MM.1S (cell line): ENCODE measurements around the gene NXT1.
"Not testable (repeated sequence)": the region's sequence is repeated elsewhere in the genome, so short reads cannot be mapped to it uniquely, and the experiment has no call there.

Source experiments
- DNase-seq: peaks from one replicate; pipeline ENCODE4 v3.0.0-alpha.2; 2015
- H2AFZ ChIP-seq: fragments of 300-600 bp; sonication (generic); 2 replicates; pipeline ENCODE4 v1.6.0; 2016; ENCODE audit warnings: antibody characterized with exemption, low read length
- H3F3A ChIP-seq: fragments of 300-600 bp; sonication (generic); 2 replicates; pipeline ENCODE4 v1.6.1; 2016; ENCODE audit warnings: mild to moderate bottlenecking, antibody characterized with exemption, low read length, moderate library complexity, mixed read lengths; ENCODE audit not compliant: insufficient read depth
- H3K27ac ChIP-seq: fragments of 300-600 bp; sonication (generic); 2 replicates; pipeline ENCODE4 v1.5.1; 2016; ENCODE audit warnings: mild to moderate bottlenecking, low read length
- H3K27me3 ChIP-seq: fragments of 300-600 bp; sonication (generic); replicated peaks from 2 replicates; pipeline ENCODE4 v1.6.0; 2016; ENCODE audit warnings: low read length; ENCODE audit not compliant: insufficient read depth
- H3K36me3 ChIP-seq: fragments of 300-600 bp; sonication (generic); replicated peaks from 2 replicates; pipeline ENCODE4 v1.6.1; 2016; ENCODE audit warnings: mild to moderate bottlenecking, low read length, mixed read lengths; ENCODE audit not compliant: insufficient read depth
- H3K4me1 ChIP-seq: fragments of 300-600 bp; sonication (generic); 2 replicates; pipeline ENCODE4 v1.6.1; 2016; ENCODE audit warnings: low read length, mixed read lengths
- H3K4me2 ChIP-seq: fragments of 300-600 bp; sonication (generic); 2 replicates; pipeline ENCODE4 v1.6.0; 2016; ENCODE audit warnings: low read depth, low read length
- H3K4me3 ChIP-seq: fragments of 300-600 bp; sonication (generic); 2 replicates; pipeline ENCODE4 v1.5.1; 2016; ENCODE audit warnings: low read length, mixed read lengths
- H3K79me2 ChIP-seq: fragments of 300-600 bp; sonication (generic); 2 replicates; pipeline ENCODE4 v1.6.1; 2016; ENCODE audit warnings: mixed run types, low read length, mixed read lengths
- H3K9ac ChIP-seq: fragments of 300-600 bp; sonication (generic); 2 replicates; pipeline ENCODE4 v1.6.1; 2016; ENCODE audit warnings: low read length, mixed read lengths
- H3K9me2 ChIP-seq: fragments of 300-600 bp; sonication (generic); replicated peaks from 2 replicates; pipeline ENCODE4 v1.6.1; 2016; ENCODE audit warnings: mild to moderate bottlenecking, low read length, mixed read lengths; ENCODE audit not compliant: insufficient read depth
- H3K9me3 ChIP-seq: fragments of 300-600 bp; sonication (generic); replicated peaks from 2 replicates; pipeline ENCODE4 v1.6.1; 2016; ENCODE audit warnings: mild to moderate bottlenecking, low read length, mixed read lengths; ENCODE audit not compliant: insufficient read depth
- H4K20me1 ChIP-seq: fragments of 300-600 bp; sonication (generic); 2 replicates; pipeline ENCODE4 v1.6.1; 2016; ENCODE audit warnings: mild to moderate bottlenecking, low read length, moderate library complexity, mixed read lengths; ENCODE audit not compliant: insufficient read depth
- EZH2 ChIP-seq: fragments of 300-600 bp; sonication (generic); optimal IDR thresholded peaks from 2 replicates; pipeline ENCODE3; 2017; ENCODE audit warnings: low read depth, mild to moderate bottlenecking, antibody characterized with exemption, low read length, mixed read lengths
- EZH2phosphoT487 ChIP-seq: fragments of 300-600 bp; sonication (generic); IDR thresholded peaks from 2 replicates; pipeline ENCODE4 v1.6.1; 2018; ENCODE audit warnings: antibody characterized with exemption, low read length
- TF ChIP-seq, protein P1 (sequence below): fragments of 300-600 bp; sonication (generic); IDR thresholded peaks from 2 replicates; pipeline ENCODE4 v1.5.1; 2016; ENCODE audit warnings: antibody characterized with exemption, low read length, mixed read lengths

The NXT1 gene

DNA sequence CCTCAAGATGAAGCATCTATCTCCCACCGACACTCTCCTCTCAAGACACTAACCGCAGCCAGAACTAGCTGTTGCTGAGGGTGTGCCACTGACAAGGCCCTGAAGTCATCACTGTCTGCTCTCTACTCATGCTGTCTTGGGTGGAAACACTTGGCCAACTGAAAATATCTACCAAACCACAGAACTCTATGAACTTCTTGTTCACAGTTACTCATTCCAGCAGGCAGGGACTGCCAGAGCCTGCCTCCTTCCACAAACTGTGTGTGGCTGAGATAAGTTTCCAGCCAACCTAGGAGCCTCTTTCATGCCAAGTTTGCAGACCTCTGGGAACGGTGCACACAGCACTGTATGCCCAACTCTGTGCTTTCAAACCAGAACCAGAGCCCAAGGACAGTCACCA, 45.5 kb upstream of the NXT1 start:
- no peaks in the 10 kb centered on the region for H3K36me3 ChIP-seq
- no peaks in the 10 kb centered on the region for H3K9me3 ChIP-seq
- no peak overlapping the region for H3K4me3 ChIP-seq
- no peak overlapping the region for H3K9ac ChIP-seq
- H3K79me2 ChIP-seq = no peaks in the 10 kb centered on the region
- no peaks in the 10 kb centered on the region for H4K20me1 ChIP-seq
- no peak overlapping the region for H3K27ac ChIP-seq
- H3K9me2 ChIP-seq = no peaks in the 10 kb centered on the region
- no peaks in the 10 kb centered on the region for H3K27me3 ChIP-seq
- no peak for DNase-seq
- no peaks in the 10 kb centered on the region for H3K4me1 ChIP-seq
- no peak overlapping the region for H3K4me2 ChIP-seq
- H3F3A ChIP-seq = no peaks in the 10 kb centered on the region
- H2AFZ ChIP-seq = no peak overlapping the region
- TF ChIP-seq, protein P1, sequence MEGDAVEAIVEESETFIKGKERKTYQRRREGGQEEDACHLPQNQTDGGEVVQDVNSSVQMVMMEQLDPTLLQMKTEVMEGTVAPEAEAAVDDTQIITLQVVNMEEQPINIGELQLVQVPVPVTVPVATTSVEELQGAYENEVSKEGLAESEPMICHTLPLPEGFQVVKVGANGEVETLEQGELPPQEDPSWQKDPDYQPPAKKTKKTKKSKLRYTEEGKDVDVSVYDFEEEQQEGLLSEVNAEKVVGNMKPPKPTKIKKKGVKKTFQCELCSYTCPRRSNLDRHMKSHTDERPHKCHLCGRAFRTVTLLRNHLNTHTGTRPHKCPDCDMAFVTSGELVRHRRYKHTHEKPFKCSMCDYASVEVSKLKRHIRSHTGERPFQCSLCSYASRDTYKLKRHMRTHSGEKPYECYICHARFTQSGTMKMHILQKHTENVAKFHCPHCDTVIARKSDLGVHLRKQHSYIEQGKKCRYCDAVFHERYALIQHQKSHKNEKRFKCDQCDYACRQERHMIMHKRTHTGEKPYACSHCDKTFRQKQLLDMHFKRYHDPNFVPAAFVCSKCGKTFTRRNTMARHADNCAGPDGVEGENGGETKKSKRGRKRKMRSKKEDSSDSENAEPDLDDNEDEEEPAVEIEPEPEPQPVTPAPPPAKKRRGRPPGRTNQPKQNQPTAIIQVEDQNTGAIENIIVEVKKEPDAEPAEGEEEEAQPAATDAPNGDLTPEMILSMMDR = no peak
- TF ChIP-seq EZH2 = no peak
- no peak for TF ChIP-seq EZH2phosphoT487

DNA sequence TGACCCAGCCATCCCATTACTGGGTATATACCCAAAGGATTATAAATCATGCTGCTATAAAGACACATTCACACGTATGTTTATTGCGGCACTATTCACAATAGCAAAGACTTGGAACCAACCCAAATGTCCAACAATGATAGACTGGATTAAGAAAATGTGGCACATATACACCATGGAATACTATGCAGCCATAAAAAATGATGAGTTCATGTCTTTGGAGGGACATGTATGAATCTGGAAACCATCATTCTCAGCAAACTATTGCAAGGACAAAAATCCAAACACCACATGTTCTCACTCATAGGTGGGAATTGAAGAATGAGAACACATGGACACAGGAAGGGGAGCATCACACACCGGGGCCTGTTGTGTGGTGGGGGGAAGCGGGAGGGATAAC, 43.2 kb upstream of the NXT1 start:
- H4K20me1 ChIP-seq, H3K4me3 ChIP-seq, H3K4me1 ChIP-seq, DNase-seq, H3K36me3 ChIP-seq, H3K9me3 ChIP-seq, H3K27me3 ChIP-seq, H3K27ac ChIP-seq, H3K4me2 ChIP-seq, H3F3A ChIP-seq, H3K9me2 ChIP-seq, H2AFZ ChIP-seq, H3K9ac ChIP-seq, H3K79me2 ChIP-seq: not testable (repeated sequence)

DNA sequence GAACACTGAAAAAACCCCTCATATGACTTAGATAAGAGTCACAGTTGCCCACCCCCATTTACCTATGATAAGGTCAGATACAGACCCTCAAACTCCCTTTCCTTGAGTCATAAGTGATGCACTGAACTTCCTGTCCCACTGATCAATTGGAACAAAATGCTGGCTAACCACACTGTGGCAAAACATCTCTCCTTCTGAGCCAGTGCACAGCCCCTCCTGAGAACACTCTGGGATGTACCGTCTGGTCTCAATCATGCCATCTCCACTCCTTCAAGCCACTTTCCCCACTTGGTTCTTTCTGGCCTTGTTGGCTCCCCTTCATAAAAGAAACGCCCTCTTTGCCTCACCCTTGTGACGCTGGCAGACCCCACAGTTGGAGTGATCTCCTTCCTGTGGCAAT, 42.6 kb upstream of the NXT1 start:
- Histone ChIP-seq H3K4me1 (no peaks in the 10 kb centered on the region), H3K9me3 (no peaks in the 10 kb centered on the region), H3K79me2 (no peaks in the 10 kb centered on the region), H3K36me3 (no peaks in the 10 kb centered on the region), H3K4me2 (no peak overlapping the region), H3K27me3 (no peaks in the 10 kb centered on the region), H3F3A (no peaks in the 10 kb centered on the region), H3K9me2 (no peaks in the 10 kb centered on the region), H3K9ac (no peak overlapping the region), H2AFZ (no peak overlapping the region), H4K20me1 (no peaks in the 10 kb centered on the region), H3K4me3 (no peak overlapping the region), H3K27ac (no peak overlapping the region)
- TF ChIP-seq, protein P1 = no peak
- TF ChIP-seq EZH2 = no peak
- no peak for DNase-seq

DNA sequence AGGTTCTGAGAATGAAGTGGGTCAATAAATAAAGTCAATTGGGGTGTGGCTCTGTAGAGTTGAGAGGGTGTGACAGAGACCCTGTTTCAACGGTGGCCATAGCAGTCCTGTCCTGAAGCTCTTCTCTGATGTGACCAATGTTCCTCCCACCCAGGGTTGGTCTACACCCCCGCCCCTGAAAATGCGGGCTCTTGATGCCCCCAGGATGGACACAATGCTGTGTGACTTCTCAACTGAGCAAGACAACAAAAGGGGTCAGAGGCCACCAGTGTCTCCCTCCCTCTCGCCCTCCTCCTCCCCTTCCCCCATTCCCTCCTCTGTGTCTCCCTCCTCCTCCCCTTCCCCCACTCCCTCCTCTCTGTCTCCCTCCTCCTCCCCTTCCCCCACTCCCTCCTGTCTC, 41.7 kb upstream of the NXT1 start:
- Histone ChIP-seq H3K4me3 (no peak overlapping the region), H3K9me3 (no peaks in the 10 kb centered on the region), H3K9ac (no peak overlapping the region), H3K27ac (no peak overlapping the region), H3K4me2 (no peak overlapping the region), H2AFZ (no peak overlapping the region), H3K9me2 (no peaks in the 10 kb centered on the region), H3K27me3 (no peaks in the 10 kb centered on the region), H3K36me3 (no peaks in the 10 kb centered on the region), H4K20me1 (no peaks in the 10 kb centered on the region), H3F3A (no peaks in the 10 kb centered on the region), H3K79me2 (no peaks in the 10 kb centered on the region), H3K4me1 (no peaks in the 10 kb centered on the region)
- no peak for DNase-seq
- TF ChIP-seq, protein P1 = no peak
- TF ChIP-seq EZH2phosphoT487 = no peak
- no peak for TF ChIP-seq EZH2
